ENCODE results near the gene KPNA1.

Gene KPNA1

DNA sequence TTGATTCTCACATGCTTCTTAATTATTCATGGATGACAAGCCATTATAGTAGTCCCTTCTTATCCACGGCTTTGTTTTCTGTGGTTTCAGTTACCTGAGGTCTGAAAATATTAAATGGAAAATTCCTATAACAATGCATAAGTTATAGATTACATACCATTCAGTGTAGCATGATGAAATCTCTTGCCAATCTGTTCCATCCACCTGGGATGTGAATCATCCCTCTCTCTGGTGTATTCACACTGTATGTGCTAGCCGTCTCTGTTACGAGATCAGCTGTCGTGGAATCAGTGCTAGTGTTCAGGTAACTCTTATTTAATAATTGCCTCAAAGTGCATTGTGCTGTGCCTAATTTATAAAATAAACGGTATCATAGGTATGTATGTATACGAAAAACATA, 104.1 kb downstream of the KPNA1 start:
- DNase-seq = no peak

- DNase-seq = no peak
These were observed 104.6 kb downstream of the KPNA1 start for GRCh38 chr3:122410111-122410510.

DNA sequence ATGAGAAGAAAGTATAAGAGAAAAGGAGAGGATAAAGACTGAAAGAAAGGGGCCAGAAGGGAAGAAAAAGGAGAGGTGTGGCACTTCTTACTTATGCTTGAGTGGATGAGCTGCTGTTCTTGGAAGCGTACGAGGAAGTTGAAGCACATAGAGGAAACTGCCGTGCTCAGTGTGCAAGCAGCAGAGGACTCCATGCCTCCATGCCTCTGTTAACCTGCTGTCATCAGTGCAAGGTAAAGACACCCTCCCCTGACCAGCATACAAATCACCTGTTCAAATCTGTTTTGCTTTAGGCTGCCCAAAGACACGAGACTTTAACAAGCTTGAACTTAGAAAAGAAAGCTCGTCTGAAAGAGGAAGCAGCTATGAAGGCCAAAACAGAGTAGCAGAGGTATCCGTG, 105.3 kb downstream of the KPNA1 start:
- DNase-seq = no peak

DNA sequence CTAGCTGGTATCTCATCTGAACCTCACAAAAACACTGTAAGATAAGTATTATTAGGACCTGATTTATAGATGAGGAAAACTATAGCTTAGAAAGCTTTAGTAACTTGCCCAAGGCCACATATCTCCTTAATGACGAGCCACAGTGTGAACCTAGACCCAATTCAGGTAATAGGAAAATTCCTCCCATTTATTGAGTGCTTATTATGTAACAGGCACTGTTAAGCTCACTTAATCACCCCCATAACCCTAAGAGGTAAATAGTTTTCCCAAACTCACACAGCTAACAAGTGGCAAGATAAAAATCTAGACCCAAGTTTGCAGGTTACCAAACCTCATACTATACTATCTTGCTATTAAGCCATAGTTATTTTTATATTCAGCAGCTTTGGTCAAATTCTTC, 106.8 kb downstream of the KPNA1 start:
- no peak for DNase-seq

GRCh38 chr3:122406198-122406597, 108.5 kb downstream of the KPNA1 start:
- no peak for DNase-seq

GRCh38 chr3:122405015-122405414, 109.7 kb downstream of the KPNA1 start:
- no peak for DNase-seq

GRCh38 chr3:122403489-122403888, 111.2 kb downstream of the KPNA1 start:
- DNase-seq = no peak

DNA sequence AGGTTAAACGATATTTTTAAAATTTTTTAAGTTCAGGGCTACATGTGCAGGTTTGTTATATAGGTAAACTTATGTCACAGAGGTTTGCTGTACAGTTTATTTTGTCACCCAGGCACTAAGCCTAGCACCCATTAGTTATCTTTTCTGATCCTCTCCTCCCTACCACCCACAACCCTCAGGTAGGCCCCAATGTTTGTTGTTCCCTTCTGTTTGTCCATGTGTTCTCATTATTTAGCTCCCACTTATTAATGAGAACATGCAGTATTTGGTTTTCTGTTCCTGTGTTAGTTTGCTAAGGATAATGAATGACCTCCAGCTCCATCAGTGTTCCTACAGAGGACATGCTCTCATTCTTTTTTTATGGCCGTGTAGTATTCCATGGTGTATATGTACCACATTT, 115.8 kb downstream of the KPNA1 start:
- DNase-seq = no peak

DNA sequence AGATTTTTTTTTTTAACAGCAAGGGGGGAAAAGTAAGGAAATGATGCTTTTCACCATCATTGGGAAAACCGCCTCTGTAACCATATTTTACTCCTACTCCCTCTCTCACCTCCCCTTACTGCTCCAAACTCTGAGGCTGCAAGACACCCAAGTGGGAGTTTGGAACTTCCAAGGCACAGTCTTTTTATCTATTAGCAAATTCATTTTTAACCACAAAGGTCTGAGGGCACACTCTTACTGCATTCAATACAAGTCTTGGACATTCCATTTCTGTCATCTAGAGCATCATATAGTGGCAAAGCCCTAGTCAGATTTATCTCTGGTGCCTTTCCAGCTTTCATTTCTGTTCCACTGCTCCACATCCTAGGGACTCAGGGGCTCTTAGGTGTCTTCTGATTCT, 117.5 kb downstream of the KPNA1 start:
- no peak for DNase-seq

GRCh38 chr3:122396511-122396910, 118.2 kb downstream of the KPNA1 start:
- no peak for DNase-seq

GRCh38 chr3:122395582-122395981, 119.2 kb downstream of the KPNA1 start:
- DNase-seq = no peak

DNA sequence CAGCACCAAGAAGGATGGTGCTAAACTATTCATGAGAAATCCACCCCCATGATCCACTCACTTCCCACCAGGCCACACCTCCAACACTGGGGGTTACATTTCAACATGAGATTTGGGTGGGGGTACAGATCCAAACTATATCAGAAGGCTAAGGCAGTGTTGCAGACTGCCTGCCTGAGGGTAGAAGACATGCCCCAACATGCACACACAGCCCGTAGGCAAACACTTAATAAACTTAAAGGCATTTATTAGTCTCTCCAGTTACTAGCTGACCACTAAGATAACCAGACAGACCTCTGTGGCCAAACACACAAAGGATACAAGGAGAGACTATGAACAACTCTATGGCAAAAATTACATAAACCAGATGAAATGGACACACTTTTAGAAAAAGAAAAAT, 120.6 kb downstream of the KPNA1 start:
- DNase-seq = no peak

DNA sequence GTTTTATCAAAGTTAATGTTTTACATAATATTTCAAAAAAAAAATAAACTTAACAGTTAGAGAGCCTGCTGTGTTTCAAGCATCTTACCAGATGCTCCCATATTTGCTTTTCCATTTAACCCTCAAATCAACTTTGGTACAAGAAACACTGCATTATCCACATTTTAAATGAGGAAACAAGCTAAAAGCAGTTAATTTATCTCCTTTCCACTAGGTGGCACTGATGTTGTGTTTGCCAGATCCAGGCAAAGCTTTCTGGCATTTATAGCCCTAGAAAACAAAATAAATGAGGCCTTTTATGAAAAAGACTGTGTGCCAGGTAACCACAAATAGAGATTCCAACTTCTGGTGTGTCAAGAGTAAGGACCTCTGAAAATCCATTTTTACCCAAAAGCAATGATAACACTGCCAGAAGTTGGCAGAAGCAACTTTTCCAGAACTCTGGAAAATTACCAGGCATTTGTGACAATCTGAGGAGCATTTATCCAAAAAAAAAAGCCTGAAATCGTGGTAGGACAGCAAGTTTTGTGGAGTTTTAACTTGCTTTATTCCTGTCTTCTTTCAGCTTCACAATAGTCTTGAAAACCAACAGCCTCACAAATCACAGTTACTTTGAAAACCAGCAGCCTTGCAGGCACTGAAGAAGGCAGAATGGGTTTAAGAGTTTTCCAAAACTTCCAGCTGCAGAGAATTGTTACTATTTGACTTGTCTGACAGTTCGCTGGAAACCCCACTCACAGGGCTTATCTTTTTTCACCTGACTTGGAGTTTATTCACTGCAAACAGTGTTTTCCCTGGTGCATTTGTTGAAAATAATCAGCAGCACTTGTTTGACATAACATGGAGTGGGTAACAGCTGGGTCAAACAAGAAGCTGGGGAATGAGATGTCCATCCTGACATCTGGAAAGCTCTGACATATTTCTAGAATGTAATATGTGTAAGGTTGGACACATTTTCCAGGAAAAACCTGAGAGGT, 121.6 kb downstream of the KPNA1 start:
- DNase-seq = peak; percentile 17

GRCh38 chr3:122391681-122392446, 122.9 kb downstream of the KPNA1 start:
- no peak for DNase-seq

DNA sequence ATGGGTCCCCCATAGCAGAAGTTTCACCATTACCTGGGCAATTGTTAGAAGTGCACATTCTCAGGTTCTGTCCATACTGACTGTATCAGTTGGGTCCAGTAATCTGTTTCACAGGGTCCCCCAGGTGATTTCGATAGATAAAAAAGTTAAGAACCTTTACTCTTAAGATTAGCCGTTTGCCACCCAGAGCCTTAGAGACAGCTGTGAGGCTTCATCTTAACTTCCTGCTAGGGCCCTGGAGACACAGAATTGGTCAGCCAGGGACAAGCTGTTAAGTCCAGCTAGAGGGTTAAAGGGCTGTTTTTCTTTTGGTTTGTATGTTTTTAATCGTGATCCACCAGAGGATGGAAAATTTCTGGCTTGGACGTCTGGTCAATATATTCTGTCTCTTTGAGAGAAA, 124.1 kb downstream of the KPNA1 start:
- no peak for DNase-seq

DNA sequence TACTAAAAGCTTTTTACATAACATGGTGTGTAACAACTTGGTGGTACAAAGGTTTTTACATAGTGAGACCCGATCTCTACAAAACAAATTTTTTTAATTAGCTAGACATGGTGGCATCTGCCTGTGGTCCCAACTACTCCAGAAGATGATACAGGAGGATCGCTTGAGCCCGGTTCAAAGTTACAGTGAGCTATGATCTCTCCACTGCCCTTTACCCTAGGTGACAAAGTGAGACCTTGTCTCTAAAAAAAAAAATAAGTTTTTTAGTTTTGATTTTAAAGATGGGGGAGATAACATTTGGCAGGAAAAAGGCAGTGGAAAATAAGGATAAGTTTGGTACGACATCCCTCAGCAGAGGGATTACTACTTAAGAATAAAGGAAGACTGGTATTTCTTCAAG, 124.8 kb downstream of the KPNA1 start:
- no peak for DNase-seq

- DNase-seq = no peak
These were observed 125.5 kb downstream of the KPNA1 start for GRCh38 chr3:122389197-122389596.

DNA sequence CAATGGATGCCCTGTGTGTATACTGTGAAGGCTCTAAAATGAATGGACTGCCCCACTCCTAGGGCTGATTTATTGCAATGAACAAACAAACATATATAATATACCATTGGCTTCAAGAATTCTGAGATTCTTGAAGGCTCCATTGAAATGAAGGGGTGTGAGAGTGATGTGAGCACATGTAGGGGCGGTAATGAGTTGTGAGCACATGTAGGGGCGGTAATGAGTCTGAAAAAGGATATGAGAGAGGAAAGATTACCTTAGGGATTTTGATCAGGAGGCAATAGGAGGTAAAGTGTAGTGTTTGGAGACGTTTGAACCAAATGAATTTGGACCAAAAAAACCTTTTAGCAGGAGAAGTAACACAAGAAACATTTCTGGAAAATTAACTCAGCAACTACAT, 127.0 kb downstream of the KPNA1 start:
- no peak for DNase-seq

- peak; percentile 98 for DNase-seq
These were observed 130.7 kb downstream of the KPNA1 start, which contains the start of gene FAM162A for GRCh38 chr3:122383771-122384697. Gene FAM162A, plus strand, starts transcription at chr3:122384182. Its CDS starts 84 bp downstream, at chr3:122384266.

DNA sequence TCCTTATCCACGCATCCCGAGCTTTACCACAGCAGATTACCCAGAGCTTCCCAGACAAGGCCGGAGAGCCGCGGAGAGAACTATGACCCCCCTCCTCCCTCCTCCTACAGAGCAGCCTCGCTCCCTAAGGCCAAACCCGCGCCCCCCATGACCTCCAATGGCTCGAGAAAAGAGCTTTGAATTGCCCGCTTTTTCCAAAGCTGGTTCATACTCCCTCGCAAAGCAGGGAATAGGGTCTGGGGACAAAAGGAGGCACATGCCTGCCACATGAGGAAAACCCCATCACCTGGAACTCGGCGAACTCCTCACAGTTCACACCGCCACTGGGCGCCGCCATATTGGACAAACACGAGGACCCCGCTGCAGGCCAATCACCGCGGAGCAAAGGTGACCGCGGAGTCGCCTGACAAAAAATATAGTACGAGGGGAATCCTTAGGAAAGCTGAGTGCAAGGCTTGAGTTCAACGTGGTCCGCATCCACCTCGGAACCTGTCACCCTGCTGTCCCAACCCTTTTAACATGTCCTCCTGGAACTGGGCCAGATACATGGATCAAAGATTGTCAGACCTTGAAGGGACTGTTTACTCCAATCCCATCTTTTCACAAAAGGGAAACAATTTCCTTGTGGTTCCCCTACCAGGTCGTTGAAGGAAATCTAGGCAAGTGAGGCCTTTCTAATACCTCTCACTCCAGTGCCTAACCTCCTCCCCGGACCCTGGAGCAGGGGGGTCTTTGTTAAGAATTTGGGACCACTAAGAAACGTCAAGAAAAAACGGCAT, 131.7 kb downstream of the KPNA1 start, which contains the start of gene MIX23:
Gene MIX23, minus strand, starts transcription at position 344 of the 779 bp plus-strand sequence. Its CDS starts 7 bp downstream, at position 337.
- peak; percentile 85 for DNase-seq

DNA sequence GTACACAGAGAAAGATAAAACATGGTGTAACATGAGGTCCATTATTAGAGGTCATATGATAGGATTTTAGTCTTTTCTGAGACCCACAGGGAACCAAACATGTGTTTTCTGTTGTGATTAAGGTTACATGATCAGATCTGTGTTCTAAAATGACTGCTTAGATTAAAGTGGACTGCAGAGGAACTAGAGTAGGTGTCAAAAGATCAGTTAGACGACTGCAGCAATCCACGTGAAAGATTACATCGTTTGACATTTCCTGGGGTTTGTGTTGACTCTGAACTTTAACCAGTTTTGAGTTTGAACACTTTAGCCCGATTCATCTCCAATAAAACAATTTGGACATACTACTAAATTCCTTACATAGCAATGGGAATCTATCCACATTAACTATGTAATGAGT, 136.8 kb downstream of the KPNA1 start:
- no peak for DNase-seq

GRCh38 chr3:122374034-122374433, 140.7 kb downstream of the KPNA1 start:
- DNase-seq = no peak
